MM.1S (cell line): ENCODE measurements around the gene PTPRN2.
A peak's percentile ranks its signal among the peaks of the same experiment; 100 is the strongest.

Experiments
- CTCF ChIP-seq: fragments of 300-600 bp; sonication (generic); IDR thresholded peaks from 2 replicates; pipeline ENCODE4 v1.5.1; 2016; ENCODE audit warnings: antibody characterized with exemption, low read length, mixed read lengths
- EZH2 ChIP-seq: fragments of 300-600 bp; sonication (generic); optimal IDR thresholded peaks from 2 replicates; pipeline ENCODE3; 2017; ENCODE audit warnings: low read depth, mild to moderate bottlenecking, antibody characterized with exemption, low read length, mixed read lengths
- EZH2phosphoT487 ChIP-seq: fragments of 300-600 bp; sonication (generic); IDR thresholded peaks from 2 replicates; pipeline ENCODE4 v1.6.1; 2018; ENCODE audit warnings: antibody characterized with exemption, low read length

- no peak for TF ChIP-seq CTCF
- peak; percentile 31 for TF ChIP-seq EZH2
- TF ChIP-seq EZH2phosphoT487, result 0 out of 2 replicates have a peak, but pooled peaks have one; percentile 13
Measured at GRCh38 chr7:157714166-157715070, 873.2 kb downstream of the PTPRN2 start.
